Endodermal cell (in vitro differentiated cells): ENCODE measurements around the gene S100A14. TPM values are rescaled to one million over a fixed set of nuclear protein-coding genes. Genes with fewer than 3 reads are reported as not detected.

Experiments
- DNase-seq: peaks from one replicate; pipeline ENCODE4 v3.0.0-alpha.2; 2017
- H3K27ac ChIP-seq: 2 replicates; pipeline ENCODE4 v1.5.1; 2013; ENCODE audit warnings: mild to moderate bottlenecking, low read depth, low read length, moderate library complexity
- H3K27me3 ChIP-seq: 2 replicates; pipeline ENCODE4 v1.6.1; 2013; ENCODE audit warnings: mild to moderate bottlenecking, low read length, moderate library complexity; ENCODE audit not compliant: insufficient read depth, control insufficient read depth, poor library complexity, severe bottlenecking
- H3K36me3 ChIP-seq: 2 replicates; pipeline ENCODE4 v1.7.0; 2013; ENCODE audit warnings: mild to moderate bottlenecking, low read length, moderate library complexity; ENCODE audit not compliant: control insufficient read depth, insufficient read depth
- H3K4me1 ChIP-seq: one replicate; pipeline ENCODE4 v1.7.0; 2013; ENCODE audit warnings: low read length; ENCODE audit not compliant: control insufficient read depth, insufficient read depth
- H3K4me3 ChIP-seq: 2 replicates; pipeline ENCODE4 v1.5.1; 2013; ENCODE audit warnings: mild to moderate bottlenecking, low read length, moderate library complexity
- H3K9ac ChIP-seq: 2 replicates; pipeline ENCODE4 v1.6.1; 2013; ENCODE audit warnings: mild to moderate bottlenecking, low read length, moderate library complexity; ENCODE audit not compliant: poor library complexity, severe bottlenecking; ENCODE audit errors: extremely low read depth
- H3K9me3 ChIP-seq: 2 replicates; pipeline ENCODE4 v1.6.1; 2013; ENCODE audit warnings: mild to moderate bottlenecking, low read length, moderate library complexity; ENCODE audit not compliant: control insufficient read depth
- H3K27ac Mint-ChIP-seq: 2 replicates; pipeline ENCODE4 v1.8.0; 2020; ENCODE audit warnings: mixed read lengths
- H3K27me3 Mint-ChIP-seq: 2 replicates; pipeline ENCODE4 v1.8.0; 2021; ENCODE audit warnings: mild to moderate bottlenecking, mixed read lengths; ENCODE audit not compliant: insufficient read depth
- H3K36me3 Mint-ChIP-seq: 2 replicates; pipeline ENCODE4 v1.8.0; 2020; ENCODE audit warnings: low read depth, mixed read lengths
- H3K4me1 Mint-ChIP-seq: 2 replicates; pipeline ENCODE4 v1.8.0; 2020; ENCODE audit warnings: mixed read lengths
- H3K4me3 Mint-ChIP-seq: 2 replicates; pipeline ENCODE4 v1.8.0; 2020; ENCODE audit warnings: mild to moderate bottlenecking, moderate library complexity, mixed read lengths
- H3K9me3 Mint-ChIP-seq: 2 replicates; pipeline ENCODE4 v1.8.0; 2020; ENCODE audit warnings: mild to moderate bottlenecking, mixed read lengths
- WGBS, 2 experiments: methylation state at CpG; one replicate each; pipeline versions ENCODE4 v1.1.5 to v1.1.7; 2013; ENCODE audit warnings: missing lambda C conversion rate in 2 of 2, mixed read lengths in 1 of 2; ENCODE audit not compliant: insufficient coverage in 1 of 2, insufficient read length in 1 of 2; 5-methylcytosine and 5-hydroxymethylcytosine counted together
- total RNA-seq, 2 donors: library from RNA; stranded (reverse); fragmentation: NEBNext Ultra II Directional in 1 of 2; extraction: Animal tissue kit (Norgen Biotek cat#: 25700) in 1 of 2; gene quantifications; 2 replicates in 1 of 2; 3 replicates in 1 of 2; pipeline ENCODE4 v1.2.1, GENCODE V29; 2021
- TF ChIP-seq, protein P1 (sequence below): fragments of 200-600 bp; sonication (generic); conservative IDR thresholded peaks from 2 replicates; pipeline ENCODE4 v1.5.0; 2021; ENCODE audit warnings: antibody characterized with exemption, mild to moderate bottlenecking

Gene S100A14
- total RNA-seq, 2 donors from 2014 or later, result 53.8 to 119 TPM

- DNase-seq, result no peak
- Mint-ChIP-seq H3K4me3 (peak overlapping the region; percentile 88), H3K9me3 (no peaks in the 10 kb centered on the region), H3K4me1 (peaks cover 17% of the 10 kb centered on the region), H3K27ac (peak overlapping the region; percentile 82), H3K36me3 (peaks cover 31% of the 10 kb centered on the region), H3K27me3 (peaks cover under 1% of the 10 kb centered on the region)
- WGBS, 2 experiments, result 53% methylated on average over 8 of the region's 8 CpGs
- H3K27ac ChIP-seq, result no peak overlapping the region
- peak overlapping the region; percentile 30 for H3K9ac ChIP-seq
- no peaks in the 10 kb centered on the region for H3K27me3 ChIP-seq
- H3K36me3 ChIP-seq, result peaks cover 34% of the 10 kb centered on the region
- TF ChIP-seq, protein P1, sequence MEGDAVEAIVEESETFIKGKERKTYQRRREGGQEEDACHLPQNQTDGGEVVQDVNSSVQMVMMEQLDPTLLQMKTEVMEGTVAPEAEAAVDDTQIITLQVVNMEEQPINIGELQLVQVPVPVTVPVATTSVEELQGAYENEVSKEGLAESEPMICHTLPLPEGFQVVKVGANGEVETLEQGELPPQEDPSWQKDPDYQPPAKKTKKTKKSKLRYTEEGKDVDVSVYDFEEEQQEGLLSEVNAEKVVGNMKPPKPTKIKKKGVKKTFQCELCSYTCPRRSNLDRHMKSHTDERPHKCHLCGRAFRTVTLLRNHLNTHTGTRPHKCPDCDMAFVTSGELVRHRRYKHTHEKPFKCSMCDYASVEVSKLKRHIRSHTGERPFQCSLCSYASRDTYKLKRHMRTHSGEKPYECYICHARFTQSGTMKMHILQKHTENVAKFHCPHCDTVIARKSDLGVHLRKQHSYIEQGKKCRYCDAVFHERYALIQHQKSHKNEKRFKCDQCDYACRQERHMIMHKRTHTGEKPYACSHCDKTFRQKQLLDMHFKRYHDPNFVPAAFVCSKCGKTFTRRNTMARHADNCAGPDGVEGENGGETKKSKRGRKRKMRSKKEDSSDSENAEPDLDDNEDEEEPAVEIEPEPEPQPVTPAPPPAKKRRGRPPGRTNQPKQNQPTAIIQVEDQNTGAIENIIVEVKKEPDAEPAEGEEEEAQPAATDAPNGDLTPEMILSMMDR, result no peak
- peak overlapping the region; percentile 85 for H3K4me3 ChIP-seq
- no peaks in the 10 kb centered on the region for H3K9me3 ChIP-seq
- H3K4me1 ChIP-seq, result peaks cover 5% of the 10 kb centered on the region
These were observed 43.0 kb upstream of the S100A14 start for GRCh38 chr1:153659175-153659534.

DNA sequence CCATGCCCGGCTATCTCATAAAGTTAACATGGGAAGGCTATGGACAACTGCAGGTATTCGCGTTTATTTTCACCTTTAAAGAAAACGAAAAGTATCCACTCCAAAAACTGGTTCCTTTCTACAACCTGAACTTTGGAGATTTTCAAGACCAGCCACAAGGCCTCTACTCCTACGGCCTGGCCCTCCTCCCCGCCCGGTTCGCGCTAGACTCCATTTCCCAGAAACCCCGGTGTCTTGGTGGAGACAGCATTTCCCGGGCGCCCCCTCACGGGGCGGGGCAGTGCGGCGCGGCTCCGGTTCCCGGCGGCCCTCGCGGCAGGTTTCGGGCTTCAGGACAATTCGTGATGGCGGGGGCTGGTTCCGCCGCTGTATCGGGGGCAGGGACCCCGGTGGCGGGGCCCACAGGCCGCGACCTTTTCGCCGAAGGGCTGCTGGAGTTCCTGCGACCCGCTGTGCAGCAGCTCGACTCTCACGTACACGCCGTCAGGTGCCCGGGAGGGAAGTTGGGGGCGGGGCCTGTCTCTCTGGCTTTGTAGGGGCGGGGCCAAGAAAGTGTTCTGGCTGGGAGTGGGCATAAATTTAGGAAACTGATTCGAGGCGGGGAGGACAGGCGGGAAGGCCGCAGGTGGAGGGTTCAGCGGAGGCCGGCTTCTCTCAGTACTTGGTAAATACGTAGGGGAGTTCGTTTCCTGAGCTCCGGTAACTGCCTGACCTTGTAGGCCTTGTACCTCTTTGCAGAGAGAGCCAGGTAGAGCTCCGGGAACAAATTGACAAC lies 42.5 kb upstream of the S100A14 start, which contains the start of gene SNAPIN:
SNAPIN (plus strand) TSS at position 304 of the 775 bp plus-strand sequence; CDS start at position 345, 41 bp downstream.
- DNase-seq, result peak; percentile 97
- Histone ChIP-seq H3K9ac (peak within 1 kb of the TSS; percentile 30), H3K4me3 (peak within 1 kb of the TSS; percentile 85), H3K27me3 (no peaks in the 10 kb centered on the region), H3K27ac (peak within 1 kb of the TSS; percentile 85), H3K4me1 (peaks cover 5% of the 10 kb centered on the region), H3K9me3 (no peaks in the 10 kb centered on the region), H3K36me3 (peaks cover 28% of the 10 kb centered on the region)
- Mint-ChIP-seq H3K4me3 (peak within 1 kb of the TSS; percentile 88), H3K36me3 (peaks cover 27% of the 10 kb centered on the region), H3K27me3 (peaks cover 4% of the 10 kb centered on the region), H3K4me1 (peaks cover 17% of the 10 kb centered on the region), H3K27ac (peak within 1 kb of the TSS; percentile 82), H3K9me3 (no peaks in the 10 kb centered on the region)
- TF ChIP-seq, protein P1, result peak; percentile 30
- 3 to 6% methylated on average over 22 to 53 of the region's 53 CpGs for WGBS, 2 experiments

GRCh38 chr1:153655333-153655732 lies 39.2 kb upstream of the S100A14 start:
- WGBS, 2 experiments, result 80 to 86% methylated on average over 1 to 3 of the region's 3 CpGs
- no peak overlapping the region for H3K4me3 ChIP-seq
- TF ChIP-seq, protein P1, result no peak
- no peak overlapping the region for H3K9ac ChIP-seq
- Mint-ChIP-seq H3K27ac (peak overlapping the region; percentile 64), H3K27me3 (peaks cover 7% of the 10 kb centered on the region), H3K36me3 (no peaks in the 10 kb centered on the region), H3K4me1 (peaks cover 15% of the 10 kb centered on the region), H3K9me3 (no peaks in the 10 kb centered on the region), H3K4me3 (no peak overlapping the region)
- H3K9me3 ChIP-seq, result no peaks in the 10 kb centered on the region
- no peaks in the 10 kb centered on the region for H3K36me3 ChIP-seq
- no peak overlapping the region for H3K27ac ChIP-seq
- DNase-seq, result no peak
- no peaks in the 10 kb centered on the region for H3K4me1 ChIP-seq
- no peaks in the 10 kb centered on the region for H3K27me3 ChIP-seq
